DOHH2 (cell line): ENCODE results near the gene CRYM.

ENCODE experiments used
- H3F3A ChIP-seq: fragments of 200-600 bp; sonication (generic), shearing (Covaris generic); 2 replicates; pipeline ENCODE4 v1.6.0; 2016; ENCODE audit warnings: antibody characterized with exemption, mild to moderate bottlenecking; ENCODE audit not compliant: control insufficient read depth, insufficient read depth
- H3K27ac ChIP-seq: fragments of 200-600 bp; sonication (generic); 2 replicates; pipeline ENCODE4 v1.5.1; 2014; ENCODE audit warnings: low read depth, mild to moderate bottlenecking, low read length, moderate library complexity
- H3K27me3 ChIP-seq: fragments of 200-600 bp; sonication (generic); 2 replicates; pipeline ENCODE4 v1.6.1; 2014; ENCODE audit warnings: mild to moderate bottlenecking, low read length, mixed read lengths; ENCODE audit not compliant: control insufficient read depth
- H3K36me3 ChIP-seq: fragments of 200-600 bp; sonication (generic); 2 replicates; pipeline ENCODE4 v1.6.1; 2014; ENCODE audit warnings: mild to moderate bottlenecking, low read length, moderate library complexity, mixed read lengths; ENCODE audit not compliant: control insufficient read depth
- H3K4me1 ChIP-seq: fragments of 200-600 bp; sonication (generic); 2 replicates; pipeline ENCODE4 v1.6.1; 2014; ENCODE audit warnings: mild to moderate bottlenecking, low read length, mixed read lengths; ENCODE audit not compliant: control insufficient read depth
- H3K4me2 ChIP-seq: fragments of 200-600 bp; sonication (generic); 2 replicates; pipeline ENCODE4 v1.6.0; 2014; ENCODE audit warnings: mild to moderate bottlenecking, low read length, moderate library complexity
- H3K4me3 ChIP-seq: fragments of 200-600 bp; sonication (generic); 2 replicates; pipeline ENCODE4 v1.5.1; 2014; ENCODE audit warnings: mild to moderate bottlenecking, low read length, mixed read lengths
- H3K79me2 ChIP-seq: fragments of 200-600 bp; sonication (generic); 2 replicates; pipeline ENCODE4 v1.6.1; 2014; ENCODE audit warnings: mild to moderate bottlenecking, low read length, mixed read lengths; ENCODE audit not compliant: control insufficient read depth
- H3K9me2 ChIP-seq: fragments of 200-600 bp; sonication (generic); replicated peaks from 2 replicates; pipeline ENCODE4 v1.6.1; 2014; ENCODE audit warnings: mild to moderate bottlenecking, low read length, mixed read lengths; ENCODE audit not compliant: control insufficient read depth
- H3K9me3 ChIP-seq: fragments of 200-600 bp; sonication (generic); 2 replicates; pipeline ENCODE4 v1.6.1; 2014; ENCODE audit warnings: antibody characterized with exemption, low read length, mixed read lengths; ENCODE audit not compliant: control insufficient read depth, insufficient read depth
- H4K20me1 ChIP-seq: fragments of 200-600 bp; sonication (generic); 2 replicates; pipeline ENCODE4 v1.6.0; 2014; ENCODE audit warnings: low read depth, mild to moderate bottlenecking, antibody characterized with exemption, low read length, moderate library complexity; ENCODE audit not compliant: control insufficient read depth, insufficient read depth
- CTCF ChIP-seq: fragments of 200-600 bp; sonication (generic); IDR thresholded peaks from one replicate; pipeline ENCODE4 v1.5.1; 2014; ENCODE audit warnings: antibody characterized with exemption, mild to moderate bottlenecking, low read depth, low read length; ENCODE audit not compliant: poor library complexity, severe bottlenecking
- EZH2phosphoT487 ChIP-seq: fragments of 200-600 bp; sonication (generic); IDR thresholded peaks from 2 replicates; pipeline ENCODE4 v1.6.1; 2017; ENCODE audit warnings: borderline replicate concordance, mild to moderate bottlenecking, antibody characterized with exemption, low read length, moderate library complexity, mixed read lengths

Gene CRYM

DNA sequence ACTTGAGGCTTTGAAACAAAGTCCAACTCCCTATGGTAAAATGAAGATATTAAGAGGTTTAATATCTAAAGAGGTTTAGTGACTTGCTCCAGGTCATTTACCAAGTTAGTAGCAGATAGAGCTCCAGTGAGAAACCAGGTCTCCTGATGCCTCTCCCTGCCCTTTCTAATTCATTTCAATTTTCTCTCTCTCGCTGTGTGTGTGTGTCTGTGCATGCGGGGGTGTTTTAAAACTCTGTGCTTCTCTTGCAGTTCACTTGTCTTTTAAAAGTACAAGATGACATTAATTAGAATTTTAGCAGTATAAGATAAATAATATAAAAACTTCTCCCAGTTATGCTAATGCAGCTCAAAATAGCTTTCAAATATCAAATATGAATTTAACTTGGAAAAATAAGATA, 58.5 kb downstream of the CRYM start:
- H3K4me3 ChIP-seq = no peak overlapping the region
- no peak for TF ChIP-seq EZH2phosphoT487
- TF ChIP-seq CTCF = no peak
- no peaks in the 10 kb centered on the region for H3F3A ChIP-seq

DNA sequence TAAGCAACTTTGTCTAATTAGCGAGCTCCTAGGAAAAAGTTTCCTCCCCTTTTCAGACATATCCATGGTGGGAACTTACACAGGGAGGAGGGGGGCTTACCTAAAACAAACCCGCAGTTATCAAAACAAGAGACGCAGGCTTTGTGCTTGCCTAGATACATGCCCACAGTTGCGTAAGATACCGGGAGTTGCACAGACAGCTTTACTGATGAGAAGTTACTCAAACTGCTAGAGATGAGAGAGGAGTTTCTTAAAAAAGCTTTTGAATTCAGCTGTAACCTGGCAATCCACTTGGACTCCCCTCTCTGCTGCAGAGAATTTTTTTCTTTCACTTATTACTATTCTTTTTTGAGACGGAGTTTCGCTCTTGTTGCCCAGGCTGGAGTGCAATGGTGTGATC, 59.9 kb downstream of the CRYM start:
- H3K9me2 ChIP-seq = no peaks in the 10 kb centered on the region

More for the DNA sequence above, 58.5 kb downstream of the CRYM start:
- Histone ChIP-seq H3K9me3 (no peaks in the 10 kb centered on the region), H4K20me1 (no peaks in the 10 kb centered on the region), H3K4me2 (no peak overlapping the region), H3K79me2 (no peaks in the 10 kb centered on the region), H3K9me2 (no peaks in the 10 kb centered on the region), H3K4me1 (no peaks in the 10 kb centered on the region), H3K27ac (no peak overlapping the region), H3K27me3 (peaks cover 18% of the 10 kb centered on the region), H3K36me3 (no peaks in the 10 kb centered on the region)

DNA sequence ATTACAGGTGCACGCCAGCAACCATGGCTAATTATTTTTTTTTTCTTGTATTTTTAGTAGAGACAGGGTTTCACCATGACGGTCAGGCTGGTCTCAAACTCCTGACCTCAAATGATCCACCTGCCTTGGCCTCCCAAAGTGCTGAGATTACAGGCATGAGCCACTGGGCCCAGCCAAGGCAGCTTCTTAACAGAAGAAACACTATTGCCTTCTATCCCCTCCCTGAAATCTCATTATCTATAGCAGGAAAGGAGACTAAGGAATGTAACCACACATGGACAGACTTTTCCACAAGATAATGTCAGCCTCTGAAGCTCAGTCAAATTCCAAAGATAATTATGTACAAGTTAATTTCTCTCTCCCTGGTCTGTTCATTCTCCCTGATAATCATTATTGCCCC, 61.0 kb downstream of the CRYM start:
- Histone ChIP-seq H3K79me2 (no peaks in the 10 kb centered on the region), H3K27me3 (peaks cover 14% of the 10 kb centered on the region), H3K27ac (no peak overlapping the region), H3K36me3 (no peaks in the 10 kb centered on the region), H3K4me2 (no peak overlapping the region), H3K9me2 (no peaks in the 10 kb centered on the region), H3K9me3 (no peaks in the 10 kb centered on the region), H3F3A (no peaks in the 10 kb centered on the region), H3K4me1 (no peaks in the 10 kb centered on the region), H4K20me1 (no peaks in the 10 kb centered on the region), H3K4me3 (no peak overlapping the region)
- TF ChIP-seq CTCF (no peak), EZH2phosphoT487 (no peak)

More for the DNA sequence above, 59.9 kb downstream of the CRYM start:
- H3K79me2 ChIP-seq = no peaks in the 10 kb centered on the region
- H3F3A ChIP-seq = no peaks in the 10 kb centered on the region
- H3K4me1 ChIP-seq = no peaks in the 10 kb centered on the region
- H3K27me3 ChIP-seq = peaks cover 17% of the 10 kb centered on the region
- no peaks in the 10 kb centered on the region for H4K20me1 ChIP-seq
- no peaks in the 10 kb centered on the region for H3K9me3 ChIP-seq
- H3K27ac ChIP-seq = no peak overlapping the region
- H3K36me3 ChIP-seq = no peaks in the 10 kb centered on the region
- TF ChIP-seq EZH2phosphoT487 = no peak
- no peak overlapping the region for H3K4me3 ChIP-seq
- H3K4me2 ChIP-seq = no peak overlapping the region

GRCh38 chr16:21214086-21214485, 64.0 kb downstream of the CRYM start:
- no peak overlapping the region for H3K4me3 ChIP-seq
- TF ChIP-seq CTCF (no peak), EZH2phosphoT487 (no peak)
- H3K79me2 ChIP-seq = no peaks in the 10 kb centered on the region
- no peaks in the 10 kb centered on the region for H3K9me3 ChIP-seq
- no peak overlapping the region for H3K27ac ChIP-seq
- H3K4me1 ChIP-seq = no peaks in the 10 kb centered on the region
- H3F3A ChIP-seq = no peaks in the 10 kb centered on the region
- peaks cover 6% of the 10 kb centered on the region for H3K27me3 ChIP-seq
- no peaks in the 10 kb centered on the region for H4K20me1 ChIP-seq
- no peak overlapping the region for H3K4me2 ChIP-seq
- H3K9me2 ChIP-seq = no peaks in the 10 kb centered on the region
- H3K36me3 ChIP-seq = no peaks in the 10 kb centered on the region
